HepG2 (cell line): ENCODE results near the gene GRIK3. TPM values are rescaled to one million over a fixed set of nuclear protein-coding genes. Genes with fewer than 3 reads are reported as not detected.

ENCODE experiments used
- ATAC-seq: fragments of 200-7000 bp; cut with Tn5 transposase; 3 replicates; pipeline ENCODE4 v1.9.1; 2020; ENCODE audit warnings: mild to moderate bottlenecking, moderate library complexity
- BruUV-seq: library from RNA; stranded (reverse); fragments of 400-500 nt; replicated peaks from 2 replicates; lab custom pipeline; 2021; lab: Mats Ljungman, UMichigan
- CTCF ChIA-PET: fragments of 300-600 bp; formaldehyde crosslinking; extraction: SDS; loops from one replicate; lab custom pipeline; 2021; ENCODE audit warnings: low total read pairs, inconsistent platforms, low intra/inter-chr PET ratio; lab: Yijun Ruan, JAX
- POLR2A ChIA-PET: fragments of 350-600 bp; sonication (Branson Sonifier 250); formaldehyde crosslinking; loops from one replicate; lab custom pipeline; 2020; ENCODE audit warnings: antibody characterized with exemption, inconsistent platforms; lab: Yijun Ruan, JAX
- DNase-seq: peaks from one replicate; pipeline ENCODE4 v3.0.0-alpha.2; 2015; ENCODE audit warnings: low spot score
- FAIRE-seq: peaks from 3 replicates; lab custom pipeline; 2011; peaks lifted over from hg19 to GRCh38; lab: Jason Lieb, UNC
- H2AFZ ChIP-seq: one replicate; pipeline ENCODE4 v1.6.1; 2011; ENCODE audit warnings: low read length, inconsistent platforms
- H3K27ac ChIP-seq: fragments of 300-600 bp; 3 replicates; pipeline ENCODE4 v1.8.0; 2011; ENCODE audit warnings: mixed run types, mild to moderate bottlenecking, mixed read lengths, low read length, inconsistent platforms; ENCODE audit not compliant: insufficient read depth; ENCODE audit errors: extremely low read length
- H3K27me3 ChIP-seq, 2 experiments: fragments of 200-600 bp in 1 of 2; 2 replicates in 1 of 2; 3 replicates in 1 of 2; pipeline versions ENCODE4 v1.6.0 to v1.8.0; 2011; ENCODE audit warnings: low read length in 2 of 2, mild to moderate bottlenecking in 2 of 2, moderate library complexity in 2 of 2, inconsistent platforms in 1 of 2; ENCODE audit not compliant: insufficient read depth in 2 of 2, control insufficient read depth in 1 of 2
- H3K36me3 ChIP-seq, 2 experiments: fragments of 200-600 bp in 1 of 2; replicated peaks in 1 of 2; 2 replicates in 1 of 2; 3 replicates in 1 of 2; pipeline versions ENCODE4 v1.5.1 to v1.8.0; 2011; ENCODE audit warnings: low read length in 2 of 2, inconsistent platforms in 1 of 2; ENCODE audit not compliant: insufficient read depth in 2 of 2, control insufficient read depth in 1 of 2
- H3K4me1 ChIP-seq: 2 replicates; pipeline ENCODE4 v1.5.1; 2012; ENCODE audit warnings: low read length, inconsistent platforms; ENCODE audit not compliant: insufficient read depth
- H3K4me2 ChIP-seq: 2 replicates; pipeline ENCODE4 v1.6.0; 2011; ENCODE audit warnings: low read depth, low read length, inconsistent platforms
- H3K4me3 ChIP-seq, 3 experiments: fragments of 200-600 bp in 1 of 3; sonication (generic), shearing (Covaris generic) in 1 of 3; replicated peaks in 1 of 3; 2 replicates each; pipeline ENCODE4 v1.5.1; 2011 to 2016; ENCODE audit warnings: low read length in 3 of 3, inconsistent platforms in 2 of 3, low read depth in 2 of 3, mild to moderate bottlenecking in 2 of 3, control low read depth in 1 of 3, mixed read lengths in 1 of 3; ENCODE audit not compliant: insufficient read depth in 1 of 3
- H3K79me2 ChIP-seq: one replicate; pipeline ENCODE4 v1.6.1; 2011; ENCODE audit warnings: low read length, inconsistent platforms; ENCODE audit not compliant: insufficient read depth
- H3K9ac ChIP-seq: 2 replicates; pipeline ENCODE4 v1.6.0; 2011; ENCODE audit warnings: mild to moderate bottlenecking, low read depth, low read length, inconsistent platforms; ENCODE audit not compliant: insufficient read depth
- H3K9me3 ChIP-seq: 2 replicates; pipeline ENCODE4 v1.5.1; 2012; ENCODE audit warnings: mild to moderate bottlenecking, low read length
- H4K20me1 ChIP-seq: 2 replicates; pipeline ENCODE4 v1.6.0; 2011; ENCODE audit warnings: inconsistent platforms, mild to moderate bottlenecking, low read length, moderate library complexity; ENCODE audit not compliant: insufficient read depth
- ATF1 ChIP-seq: IDR thresholded peaks from 2 replicates; pipeline ENCODE4 v1.6.1; 2016; ENCODE audit warnings: mild to moderate bottlenecking, control low read depth
- FOXK1 ChIP-seq: sonication (generic); formaldehyde crosslinking; IDR thresholded peaks from 2 replicates; pipeline ENCODE4 v1.4.0; 2020; ENCODE audit warnings: low read depth, missing genetic modification reagents, borderline replicate concordance
- HCFC1 ChIP-seq: fragments of 150-350 bp; IDR thresholded peaks from 2 replicates; pipeline ENCODE4 v1.6.1; 2014; ENCODE audit warnings: low read depth, low read length
- IKZF4 ChIP-seq: sonication (generic); formaldehyde crosslinking; IDR thresholded peaks from 2 replicates; pipeline ENCODE4 v1.5.1; 2020; ENCODE audit warnings: borderline replicate concordance, mild to moderate bottlenecking, low read depth, missing genetic modification reagents; ENCODE audit errors: not compliant biosample characterization
- MAZ ChIP-seq, 2 experiments: sonication (generic) in 1 of 2; formaldehyde crosslinking in 1 of 2; IDR thresholded peaks; 2 replicates each; pipeline versions ENCODE4 v1.5.0 to v1.6.1; 2012 to 2020; ENCODE audit warnings: low read depth in 2 of 2, mild to moderate bottlenecking in 2 of 2, borderline replicate concordance in 1 of 2, improper control_type of control experiment in 1 of 2, low read length in 1 of 2, missing genetic modification reagents in 1 of 2, moderate library complexity in 1 of 2
- NCOA1 ChIP-seq: sonication (generic); formaldehyde crosslinking; IDR thresholded peaks from 2 replicates; pipeline ENCODE4 v1.9.0; 2021; ENCODE audit warnings: missing genetic modification reagents
- PAX8 ChIP-seq: sonication (generic); formaldehyde crosslinking; IDR thresholded peaks from 2 replicates; pipeline ENCODE4 v1.8.0; 2022; ENCODE audit warnings: mild to moderate bottlenecking, missing genetic modification reagents, borderline replicate concordance
- RAD21 ChIP-seq: fragments of 450-650 bp; formaldehyde crosslinking; IDR thresholded peaks from 2 replicates; pipeline ENCODE4 v1.5.0; 2020; ENCODE audit warnings: mild to moderate bottlenecking
- RBFOX2 ChIP-seq: fragments of 200-400 bp; formaldehyde crosslinking; IDR thresholded peaks from 2 replicates; pipeline ENCODE4 v1.6.1; 2017; ENCODE audit warnings: low read depth, mild to moderate bottlenecking, low read length
- RBM22 ChIP-seq: fragments of 200-400 bp; formaldehyde crosslinking; optimal IDR thresholded peaks from 2 replicates; pipeline ENCODE3; 2017; ENCODE audit warnings: mild to moderate bottlenecking, low read length, moderate library complexity
- REPIN1 ChIP-seq: sonication (generic); formaldehyde crosslinking; IDR thresholded peaks from 2 replicates; pipeline ENCODE4 v1.8.0; 2022; ENCODE audit warnings: missing genetic modification reagents, low read depth, mild to moderate bottlenecking, borderline replicate concordance
- TRAFD1 ChIP-seq: sonication (generic); formaldehyde crosslinking; IDR thresholded peaks from 2 replicates; pipeline ENCODE4 v1.5.1; 2020; ENCODE audit warnings: missing genetic modification reagents, mild to moderate bottlenecking, borderline replicate concordance
- ZBTB1 ChIP-seq: sonication (generic); formaldehyde crosslinking; IDR thresholded peaks from 2 replicates; pipeline ENCODE4 v1.4.0; 2020; ENCODE audit warnings: missing genetic modification reagents, borderline replicate concordance
- ZNF10 ChIP-seq: sonication (generic); formaldehyde crosslinking; IDR thresholded peaks from 2 replicates; pipeline ENCODE4 v1.4.0; 2020; ENCODE audit warnings: mild to moderate bottlenecking, low read depth, missing genetic modification reagents, borderline replicate concordance
- ZNF547 ChIP-seq: sonication (generic); formaldehyde crosslinking; IDR thresholded peaks from 2 replicates; pipeline ENCODE4 v1.5.1; 2020; ENCODE audit warnings: mild to moderate bottlenecking, missing genetic modification reagents
- ZNF737 ChIP-seq: sonication (generic); formaldehyde crosslinking; IDR thresholded peaks from 2 replicates; pipeline ENCODE4 v1.5.0; 2020; ENCODE audit warnings: missing genetic modification reagents, mild to moderate bottlenecking, borderline replicate concordance
- ZNF75D ChIP-seq: sonication (generic); formaldehyde crosslinking; IDR thresholded peaks from 2 replicates; pipeline ENCODE4 v1.8.1; 2023; ENCODE audit warnings: missing genetic modification reagents, mild to moderate bottlenecking, borderline replicate concordance
- ZSCAN12 ChIP-seq: sonication (generic); formaldehyde crosslinking; IDR thresholded peaks from 2 replicates; pipeline ENCODE4 v1.9.0; 2021; ENCODE audit warnings: mild to moderate bottlenecking, missing genetic modification reagents
- WGBS: methylation state at CpG from one replicate; pipeline ENCODE4 v1.1.6; 2017; ENCODE audit warnings: low lambda C conversion rate; 5-methylcytosine and 5-hydroxymethylcytosine counted together
- in situ Hi-C: cut with HindIII; loops from 2 replicates; pipeline ENCODE4 v1.10.0; 2017; ENCODE audit warnings: low pct_unique_long_range_greater_than_20kb; ENCODE audit not compliant: extremely low pct_ligation_motif_present
- intact Hi-C: fragments of 100-400 bp; cut with micrococcal nuclease; formaldehyde crosslinking; loops from one replicate; pipeline ENCODE4 v1.10.0; 2022; ENCODE audit not compliant: unreplicated experiment
- polyA plus RNA-seq, 8 experiments: library from polyadenylated mRNA; depleted of rRNA in 3 of 8; stranded (reverse) in 7 of 8; unstranded in 1 of 8; fragments of >200 nt; fragmentation: Illumina TruSeq in 4 of 8; extraction: Trizol in 4 of 8; gene quantifications; 2 replicates each; pipeline versions ENCODE4 v1.2.1 to v1.2.3, GENCODE V29; 2011 to 2016; ENCODE audit warnings: low read depth in 4 of 8, missing spikeins in 1 of 8, mixed read lengths in 1 of 8; ENCODE audit not compliant: insufficient read depth in 1 of 8
- total RNA-seq, 5 experiments: library from RNA; depleted of rRNA; stranded (reverse); fragments of >200 nt; fragmentation: Illumina TruSeq; extraction: Trizol; gene quantifications; 2 replicates each; pipeline ENCODE4 v1.2.3, GENCODE V29; 2016; ENCODE audit warnings: low read depth in 1 of 5

The GRIK3 gene
- total and polyA plus RNA-seq, 2 of the 13 experiments (the other 11 are each of a cell fraction or from before 2014, with no cell fraction given), result not detected

- CTCF ChIA-PET, result no interaction called here
- TF ChIP-seq HCFC1 (no peak), FOXK1 (CRISPR knock-in tag) (no peak), ZNF547 (CRISPR knock-in tag) (no peak), ZNF75D (CRISPR knock-in tag) (no peak), IKZF4 (CRISPR knock-in tag) (no peak), ZNF737 (CRISPR knock-in tag) (no peak), ZBTB1 (CRISPR knock-in tag) (no peak), ATF1 (CRISPR knock-in tag) (no peak), REPIN1 (no peak), ZNF10 (CRISPR knock-in tag) (no peak), ZSCAN12 (CRISPR knock-in tag) (no peak), PAX8 (CRISPR knock-in tag) (no peak), RBM22 (no peak), RBFOX2 (no peak), TRAFD1 (CRISPR knock-in tag) (no peak), RAD21 (CRISPR knock-in tag) (no peak), MAZ (IDR thresholded peaks at IDR 0.05; ENCODE audit: borderline replicate concordance, low read depth, low read length) (no peak), MAZ (CRISPR knock-in tag; IDR thresholded peaks at IDR 0.05; ENCODE audit: low read depth) (no peak), NCOA1 (no peak)
- Histone ChIP-seq H3K9me3 (no peaks in the 10 kb centered on the region), H3K79me2 (no peaks in the 10 kb centered on the region), H3K27me3 (peaks cover 7 to 16% of the 10 kb centered on the region in 2 experiments; a peak in 2 of 5 replicates), H3K36me3 (no peaks in the 10 kb centered on the region), H2AFZ (no peak overlapping the region), H3K27ac (no peak overlapping the region), H3K9ac (no peak overlapping the region), H4K20me1 (no peaks in the 10 kb centered on the region), H3K4me1 (no peaks in the 10 kb centered on the region), H3K4me3 (no peak overlapping the region), H3K4me2 (no peak overlapping the region)
- FAIRE-seq, result no peak
- POLR2A ChIA-PET, result no interaction called here
- intact Hi-C loops (no loop called here), in situ Hi-C loops (no loop called here)
- no peak for ATAC-seq
- DNase-seq, result no peak
- no TSS peak for BruUV-seq
- 0% methylated on average over 1 of the region's 2 CpGs for WGBS
Measured at GRCh38 chr1:36822648-36823047, 211.7 kb downstream of the GRIK3 start.
